Gastrocnemius medialis (tissue), 4 donors: ENCODE results near the gene ABLIM3. TPM values are rescaled to one million over a fixed set of nuclear protein-coding genes. Genes with fewer than 3 reads are reported as not detected.

Experiments
- ATAC-seq, 2 donors: fragments of 150-250 bp; one replicate each; pipeline ENCODE4 v1.9.1; 2016
- DNase-seq, 2 donors: peaks; one replicate each; pipeline ENCODE4 v3.0.0-alpha.2; 2019
- H3K27ac ChIP-seq, 4 donors: fragments of 200-600 bp; sonication (generic); 1 replicate in 1 of 4; 2 replicates in 3 of 4; pipeline ENCODE4 v1.5.1; 2016 to 2018; ENCODE audit warnings: mild to moderate bottlenecking in 2 of 4, moderate library complexity in 1 of 4
- H3K27me3 ChIP-seq, 3 donors: fragments of 200-600 bp; sonication (generic) in 2 of 3; 1 replicate in 1 of 3; 2 replicates in 2 of 3; pipeline versions ENCODE4 v1.5.1 to v1.6.0; 2016 to 2019; ENCODE audit warnings: mild to moderate bottlenecking in 1 of 3, moderate library complexity in 1 of 3
- H3K36me3 ChIP-seq, 2 donors: fragments of 200-600 bp; sonication (generic) in 1 of 2; one replicate each; pipeline ENCODE4 v1.5.1; 2017 to 2018
- H3K4me1 ChIP-seq, 2 donors: fragments of 200-600 bp; sonication (generic) in 1 of 2; one replicate each; pipeline ENCODE4 v1.5.1; 2016 to 2017; ENCODE audit warnings: mild to moderate bottlenecking in 2 of 2
- H3K4me3 ChIP-seq, 4 donors: fragments of 200-600 bp; sonication (generic) in 3 of 4; 1 replicate in 1 of 4; 2 replicates in 3 of 4; pipeline ENCODE4 v1.5.1; 2016 to 2019; ENCODE audit warnings: mild to moderate bottlenecking in 2 of 4
- H3K9me3 ChIP-seq, 3 donors: fragments of 200-600 bp; sonication (generic) in 2 of 3; 1 replicate in 1 of 3; 2 replicates in 2 of 3; pipeline ENCODE4 v1.5.1; 2016 to 2019
- POLR2A ChIP-seq, 2 donors: fragments of 450-650 bp; IDR thresholded peaks; one replicate each; pipeline ENCODE4 v1.6.1; 2017; ENCODE audit warnings: antibody characterized with exemption in 2 of 2, mild to moderate bottlenecking in 2 of 2, moderate library complexity in 2 of 2
- in situ Hi-C, 4 donors: fragments of 200-750 bp; cut with MboI; loops; one replicate each; pipeline versions ENCODE4 v1.15.0 to v1.8.0; 2017; ENCODE audit warnings: low sequenced_read_pairs in 4 of 4
- intact Hi-C: fragments of 100-400 bp; cut with DNase I; formaldehyde crosslinking; loops from one replicate; pipeline ENCODE4 v1.15.1; 2023; ENCODE audit warnings: low total_unique reads
- total RNA-seq, 4 donors: library from RNA; depleted of rRNA; stranded (reverse); fragments of >200 nt; gene quantifications; one replicate each; pipeline versions ENCODE4 v1.1.0 to v1.2.3, GENCODE V29; 2016
- TF ChIP-seq, protein P1 (sequence below), 5 experiments: fragments of 450-650 bp in 3 of 5; fragments of 200-600 bp in 2 of 5; sonication (generic) in 2 of 5; IDR thresholded peaks in 4 of 5; conservative IDR thresholded peaks in 1 of 5; 1 replicate in 4 of 5; 2 replicates in 1 of 5; pipeline ENCODE4 v1.5.1; 2016 to 2019; ENCODE audit warnings: antibody characterized with exemption in 5 of 5, mild to moderate bottlenecking in 3 of 5, moderate library complexity in 3 of 5

The ABLIM3 gene
- total RNA-seq, 4 donors from 2014 or later = 37.5 to 155 (median 67.7) TPM

- no peak for ATAC-seq
These were observed 19.9 kb downstream of the ABLIM3 start for GRCh38 chr5:149161026-149161687.

GRCh38 chr5:149161850-149162249 is 20.6 kb downstream of the ABLIM3 start:
- in situ Hi-C loops = loop anchor here in 1 of 4 donors (25.0 kb wide), 1 partner anchor 425 kb away; the partner anchor contains the start of gene ARHGEF37

More at GRCh38 chr5:149161026-149161687, 19.9 kb downstream of the ABLIM3 start:
- intact Hi-C loops = no loop called here
- Histone ChIP-seq H3K27ac (peak overlapping the region; percentile 61 to 91 (median 72)), H3K27me3 (no peaks in the 10 kb centered on the region), H3K4me1 (peaks cover 43 to 66% of the 10 kb centered on the region in 2 donors), H3K36me3 (no peaks in the 10 kb centered on the region), H3K9me3 (no peaks in the 10 kb centered on the region), H3K4me3 (no peak overlapping the region)
- DNase-seq = no peak
- in situ Hi-C loops = loop anchor here in 1 of 4 donors (25.0 kb wide), 1 partner anchor 426 kb away; the partner anchor contains the start of gene ARHGEF37
- TF ChIP-seq, protein P1, sequence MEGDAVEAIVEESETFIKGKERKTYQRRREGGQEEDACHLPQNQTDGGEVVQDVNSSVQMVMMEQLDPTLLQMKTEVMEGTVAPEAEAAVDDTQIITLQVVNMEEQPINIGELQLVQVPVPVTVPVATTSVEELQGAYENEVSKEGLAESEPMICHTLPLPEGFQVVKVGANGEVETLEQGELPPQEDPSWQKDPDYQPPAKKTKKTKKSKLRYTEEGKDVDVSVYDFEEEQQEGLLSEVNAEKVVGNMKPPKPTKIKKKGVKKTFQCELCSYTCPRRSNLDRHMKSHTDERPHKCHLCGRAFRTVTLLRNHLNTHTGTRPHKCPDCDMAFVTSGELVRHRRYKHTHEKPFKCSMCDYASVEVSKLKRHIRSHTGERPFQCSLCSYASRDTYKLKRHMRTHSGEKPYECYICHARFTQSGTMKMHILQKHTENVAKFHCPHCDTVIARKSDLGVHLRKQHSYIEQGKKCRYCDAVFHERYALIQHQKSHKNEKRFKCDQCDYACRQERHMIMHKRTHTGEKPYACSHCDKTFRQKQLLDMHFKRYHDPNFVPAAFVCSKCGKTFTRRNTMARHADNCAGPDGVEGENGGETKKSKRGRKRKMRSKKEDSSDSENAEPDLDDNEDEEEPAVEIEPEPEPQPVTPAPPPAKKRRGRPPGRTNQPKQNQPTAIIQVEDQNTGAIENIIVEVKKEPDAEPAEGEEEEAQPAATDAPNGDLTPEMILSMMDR (IDR thresholded peaks at IDR 0.05 in 4 of 5, conservative IDR thresholded peaks at IDR 0.05 in 1 of 5) = no peak
- TF ChIP-seq POLR2A (IDR thresholded peaks at IDR 0.05) = no peak

GRCh38 chr5:149162401-149163084 is 21.2 kb downstream of the ABLIM3 start:
- ATAC-seq = peak; percentile 7 to 40
- TF ChIP-seq POLR2A (IDR thresholded peaks at IDR 0.05) = no peak
- TF ChIP-seq, protein P1 (IDR thresholded peaks at IDR 0.05 in 4 of 5, conservative IDR thresholded peaks at IDR 0.05 in 1 of 5) = no peak
- Histone ChIP-seq H3K27me3 (no peaks in the 10 kb centered on the region), H3K27ac (peak overlapping the region; percentile 61 to 91 (median 72)), H3K4me1 (peaks cover 49 to 56% of the 10 kb centered on the region in 2 donors), H3K9me3 (no peaks in the 10 kb centered on the region), H3K36me3 (no peaks in the 10 kb centered on the region), H3K4me3 (no peak overlapping the region)
- in situ Hi-C loops = loop anchor here in 1 of 4 donors (25.0 kb wide), 1 partner anchor 425 kb away; the partner anchor contains the start of gene ARHGEF37
- DNase-seq = no peak
- intact Hi-C loops = no loop called here

More at GRCh38 chr5:149161850-149162249, 20.6 kb downstream of the ABLIM3 start:
- H3K27ac ChIP-seq = peak overlapping the region; percentile 61 to 91 (median 72)
- H3K36me3 ChIP-seq = no peaks in the 10 kb centered on the region
- H3K27me3 ChIP-seq = no peaks in the 10 kb centered on the region
- no peak overlapping the region for H3K4me3 ChIP-seq
- TF ChIP-seq, protein P1 (IDR thresholded peaks at IDR 0.05 in 4 of 5, conservative IDR thresholded peaks at IDR 0.05 in 1 of 5) = no peak
- no peak for TF ChIP-seq POLR2A (IDR thresholded peaks at IDR 0.05)
- peaks cover 49 to 63% of the 10 kb centered on the region in 2 donors for H3K4me1 ChIP-seq
- intact Hi-C loops = no loop called here
- ATAC-seq (no peak), DNase-seq (no peak)
- no peaks in the 10 kb centered on the region for H3K9me3 ChIP-seq

- in situ Hi-C loops = loop anchor here in 1 of 4 donors (25.0 kb wide), 1 partner anchor 423 kb away; the partner anchor contains the start of gene ARHGEF37
- no peak for TF ChIP-seq POLR2A (IDR thresholded peaks at IDR 0.05)
- TF ChIP-seq, protein P1 (IDR thresholded peaks at IDR 0.05 in 4 of 5, conservative IDR thresholded peaks at IDR 0.05 in 1 of 5) = no peak
- intact Hi-C loops = no loop called here
- Histone ChIP-seq H3K4me3 (no peak overlapping the region), H3K27me3 (no peaks in the 10 kb centered on the region), H3K4me1 (peaks cover 34 to 44% of the 10 kb centered on the region in 2 donors), H3K9me3 (no peaks in the 10 kb centered on the region), H3K36me3 (no peaks in the 10 kb centered on the region), H3K27ac (peak overlapping the region in 3 of 4 donors; percentile 11 to 91 (median 78))
- ATAC-seq = no peak
- DNase-seq = no peak
These were observed 23.4 kb downstream of the ABLIM3 start for GRCh38 chr5:149164731-149165130.
